Transverse colon (tissue), 4 donors: ENCODE results near the gene KMT2B. TPM values are rescaled to one million over a fixed set of nuclear protein-coding genes. Genes with fewer than 3 reads are reported as not detected.

ENCODE experiments used
- DNase-seq: peaks from one replicate; pipeline ENCODE4 v3.0.0-alpha.2; 2019
- H3K27ac ChIP-seq, 4 donors: fragments of 200-600 bp; sonication (generic); 2 replicates each; pipeline ENCODE4 v1.5.1; 2016 to 2018; ENCODE audit warnings: inconsistent platforms in 4 of 4
- H3K27me3 ChIP-seq: fragments of 200-600 bp; sonication (generic); 2 replicates; pipeline ENCODE4 v1.5.1; 2017; ENCODE audit warnings: inconsistent platforms
- H3K36me3 ChIP-seq, 4 donors: fragments of 200-600 bp; sonication (generic); 2 replicates each; pipeline ENCODE4 v1.5.1; 2017 to 2019; ENCODE audit warnings: inconsistent platforms in 4 of 4
- H3K4me1 ChIP-seq, 4 donors: fragments of 200-600 bp; sonication (generic); 2 replicates each; pipeline ENCODE4 v1.5.1; 2017 to 2020; ENCODE audit warnings: inconsistent platforms in 4 of 4
- H3K4me3 ChIP-seq, 4 donors: fragments of 200-600 bp; sonication (generic); 1 replicate in 1 of 4; 2 replicates in 3 of 4; pipeline versions ENCODE4 v1.5.1 to v1.6.1; 2017 to 2019; ENCODE audit warnings: inconsistent platforms in 4 of 4
- H3K9me3 ChIP-seq, 2 donors: fragments of 200-600 bp; sonication (generic); 2 replicates each; pipeline ENCODE4 v1.5.1; 2017 to 2019; ENCODE audit warnings: inconsistent platforms in 2 of 2
- EP300 ChIP-seq: sonication (generic); formaldehyde crosslinking; IDR thresholded peaks from one replicate; pipeline ENCODE4 v1.6.1; 2017; ENCODE audit warnings: antibody characterized with exemption, low read depth
- POLR2A ChIP-seq: fragments of 450-650 bp; IDR thresholded peaks from one replicate; pipeline ENCODE4 v1.6.1; 2016; ENCODE audit warnings: antibody characterized with exemption, mild to moderate bottlenecking, moderate library complexity
- POLR2AphosphoS5 ChIP-seq, 3 donors: sonication (generic); formaldehyde crosslinking; IDR thresholded peaks; one replicate each; pipeline ENCODE4 v1.6.1; 2016; ENCODE audit warnings: antibody characterized with exemption in 3 of 3
- WGBS, 2 donors: methylation state at CpG; one replicate each; pipeline ENCODE4 v1.1.5; 2018; ENCODE audit warnings: low coverage in 1 of 2; 5-methylcytosine and 5-hydroxymethylcytosine counted together
- in situ Hi-C, 4 donors: fragments of 200-750 bp; cut with MboI; loops; one replicate each; pipeline versions ENCODE4 v1.15.0 to v1.15.1; 2017; ENCODE audit warnings: low sequenced_read_pairs in 3 of 4, low pct_ligation_motif_present in 1 of 4, low pct_unique_long_range_greater_than_20kb in 1 of 4
- intact Hi-C: fragments of 100-400 bp; cut with DNase I; formaldehyde crosslinking; loops from one replicate; pipeline ENCODE4 v1.15.1; 2023; ENCODE audit warnings: low total_unique reads
- total RNA-seq, 4 donors: library from RNA; depleted of rRNA; stranded (reverse); fragments of >200 nt; gene quantifications; one replicate each; pipeline ENCODE4 v1.1.0, GENCODE V29; 2016
- TF ChIP-seq, protein P1 (sequence below), 5 experiments: fragments of 200-600 bp in 3 of 5; fragments of 450-650 bp in 2 of 5; sonication (generic) in 3 of 5; IDR thresholded peaks; 1 replicate in 2 of 5; 2 replicates in 3 of 5; pipeline ENCODE4 v1.5.1; 2016 to 2017; ENCODE audit warnings: antibody characterized with exemption in 5 of 5, inconsistent platforms in 3 of 5, mild to moderate bottlenecking in 2 of 5, moderate library complexity in 1 of 5

KMT2B gene
- total RNA-seq, 4 donors from 2014 or later: 31.8 to 63.9 (median 50.7) TPM

DNA sequence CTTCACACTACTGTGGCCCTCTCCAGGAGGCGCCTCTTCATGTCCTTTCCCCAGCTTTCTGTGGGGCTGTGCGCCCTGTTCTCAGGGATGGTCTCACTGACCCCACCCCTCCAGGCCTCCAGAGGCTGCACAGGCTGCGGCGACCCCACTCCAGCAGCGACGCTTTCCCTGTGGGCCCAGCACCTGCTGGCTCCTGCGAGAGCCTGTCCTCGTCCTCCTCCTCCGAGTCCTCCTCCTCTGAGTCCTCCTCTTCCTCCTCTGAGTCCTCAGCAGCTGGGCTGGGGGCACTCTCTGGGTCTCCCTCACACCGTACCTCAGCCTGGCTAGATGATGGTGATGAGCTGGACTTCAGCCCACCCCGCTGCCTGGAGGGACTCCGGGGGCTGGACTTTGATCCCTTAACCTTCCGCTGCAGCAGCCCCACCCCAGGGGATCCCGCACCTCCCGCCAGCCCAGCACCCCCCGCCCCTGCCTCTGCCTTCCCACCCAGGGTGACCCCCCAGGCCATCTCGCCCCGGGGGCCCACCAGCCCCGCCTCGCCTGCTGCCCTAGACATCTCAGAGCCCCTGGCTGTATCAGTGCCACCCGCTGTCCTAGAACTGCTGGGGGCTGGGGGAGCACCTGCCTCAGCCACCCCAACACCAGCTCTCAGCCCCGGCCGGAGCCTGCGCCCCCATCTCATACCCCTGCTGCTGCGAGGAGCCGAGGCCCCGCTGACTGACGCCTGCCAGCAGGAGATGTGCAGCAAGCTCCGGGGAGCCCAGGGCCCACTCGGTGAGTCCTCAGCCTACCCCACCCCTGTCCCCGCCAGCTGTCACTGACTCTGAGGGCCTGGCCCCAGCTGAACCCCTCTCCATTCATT is 68.7 kb downstream of the KMT2B start:
- in situ Hi-C loops (no loop called here), intact Hi-C loops (no loop called here)
- Histone ChIP-seq H3K36me3 (no peaks in the 10 kb centered on the region), H3K4me1 (no peaks in the 10 kb centered on the region), H3K9me3 (no peaks in the 10 kb centered on the region), H3K4me3 (no peak overlapping the region), H3K27ac (no peak overlapping the region), H3K27me3 (no peaks in the 10 kb centered on the region)
- no peak for TF ChIP-seq EP300
- no peak for TF ChIP-seq POLR2A
- TF ChIP-seq, protein P1, sequence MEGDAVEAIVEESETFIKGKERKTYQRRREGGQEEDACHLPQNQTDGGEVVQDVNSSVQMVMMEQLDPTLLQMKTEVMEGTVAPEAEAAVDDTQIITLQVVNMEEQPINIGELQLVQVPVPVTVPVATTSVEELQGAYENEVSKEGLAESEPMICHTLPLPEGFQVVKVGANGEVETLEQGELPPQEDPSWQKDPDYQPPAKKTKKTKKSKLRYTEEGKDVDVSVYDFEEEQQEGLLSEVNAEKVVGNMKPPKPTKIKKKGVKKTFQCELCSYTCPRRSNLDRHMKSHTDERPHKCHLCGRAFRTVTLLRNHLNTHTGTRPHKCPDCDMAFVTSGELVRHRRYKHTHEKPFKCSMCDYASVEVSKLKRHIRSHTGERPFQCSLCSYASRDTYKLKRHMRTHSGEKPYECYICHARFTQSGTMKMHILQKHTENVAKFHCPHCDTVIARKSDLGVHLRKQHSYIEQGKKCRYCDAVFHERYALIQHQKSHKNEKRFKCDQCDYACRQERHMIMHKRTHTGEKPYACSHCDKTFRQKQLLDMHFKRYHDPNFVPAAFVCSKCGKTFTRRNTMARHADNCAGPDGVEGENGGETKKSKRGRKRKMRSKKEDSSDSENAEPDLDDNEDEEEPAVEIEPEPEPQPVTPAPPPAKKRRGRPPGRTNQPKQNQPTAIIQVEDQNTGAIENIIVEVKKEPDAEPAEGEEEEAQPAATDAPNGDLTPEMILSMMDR (IDR thresholded peaks at IDR 0.05): no peak
- TF ChIP-seq POLR2AphosphoS5 (IDR thresholded peaks at IDR 0.05): no peak
- DNase-seq: no peak
- WGBS, 2 donors: 87% methylated on average over 21 of the region's 31 CpGs; no CpG with 5 or more reads in 1 of the 2 donors

DNA sequence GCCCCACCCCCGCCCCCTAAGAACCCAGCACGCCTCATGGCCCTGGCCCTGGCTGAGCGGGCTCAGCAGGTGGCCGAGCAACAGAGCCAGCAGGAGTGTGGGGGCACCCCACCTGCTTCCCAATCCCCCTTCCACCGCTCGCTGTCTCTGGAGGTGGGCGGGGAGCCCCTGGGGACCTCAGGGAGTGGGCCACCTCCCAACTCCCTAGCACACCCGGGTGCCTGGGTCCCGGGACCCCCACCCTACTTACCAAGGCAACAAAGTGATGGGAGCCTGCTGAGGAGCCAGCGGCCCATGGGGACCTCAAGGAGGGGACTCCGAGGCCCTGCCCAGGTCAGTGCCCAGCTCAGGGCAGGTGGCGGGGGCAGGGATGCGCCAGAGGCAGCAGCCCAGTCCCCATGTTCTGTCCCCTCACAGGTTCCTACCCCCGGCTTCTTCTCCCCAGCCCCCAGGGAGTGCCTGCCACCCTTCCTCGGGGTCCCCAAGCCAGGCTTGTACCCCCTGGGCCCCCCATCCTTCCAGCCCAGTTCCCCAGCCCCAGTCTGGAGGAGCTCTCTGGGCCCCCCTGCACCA is 69.5 kb downstream of the KMT2B start:
- no peak for TF ChIP-seq EP300
- TF ChIP-seq POLR2AphosphoS5 (IDR thresholded peaks at IDR 0.05): no peak
- TF ChIP-seq, protein P1 (IDR thresholded peaks at IDR 0.05): no peak
- no peak for TF ChIP-seq POLR2A
- no peaks in the 10 kb centered on the region for H3K36me3 ChIP-seq
- no peaks in the 10 kb centered on the region for H3K27me3 ChIP-seq
- H3K4me3 ChIP-seq: no peak overlapping the region
- DNase-seq: no peak
- no peak overlapping the region for H3K27ac ChIP-seq
- in situ Hi-C loops: no loop called here
- H3K9me3 ChIP-seq: no peaks in the 10 kb centered on the region
- 91% methylated on average over 11 of the region's 15 CpGs; no CpG with 5 or more reads in 1 of the 2 donors for WGBS, 2 donors
- no peaks in the 10 kb centered on the region for H3K4me1 ChIP-seq
- intact Hi-C loops: no loop called here

Other genes starting within 250 kb of the KMT2B start
- gene KRTDAP, start 227.5 kb upstream of the KMT2B start, total RNA-seq: not detected
- 10 to 100 TPM in 2 of 4 donors, 1 to 10 TPM in 2; 2.7 to 18.1 (median 10.0) TPM for gene DMKN, start 204.4 kb upstream of the KMT2B start, total RNA-seq
- not detected for gene SBSN, start 189.7 kb upstream of the KMT2B start, total RNA-seq
- gene GAPDHS, start 184.5 kb upstream of the KMT2B start, total RNA-seq: not detected
- gene TMEM147, start 172.4 kb upstream of the KMT2B start, total RNA-seq: 10 to 100 TPM; 29.5 to 77.0 (median 54.0) TPM
- not detected for gene ATP4A, start 154.3 kb upstream of the KMT2B start, total RNA-seq
- gene PMIS2, start 131.8 kb upstream of the KMT2B start, total RNA-seq: not detected
- gene HAUS5, start 105.3 kb upstream of the KMT2B start, total RNA-seq: 1 to 10 TPM; 3.7 to 6.6 (median 5.2) TPM
- gene RBM42, start 89.0 kb upstream of the KMT2B start, total RNA-seq: 100 to 1,000 TPM in 1 of 4 donors, 10 to 100 TPM in 3; 53.1 to 107 (median 62.5) TPM
- 10 to 100 TPM in 1 of 4 donors, 1 to 10 TPM in 2, not detected in 1; 1.1 to 35.2 (median 3.5) TPM for gene ETV2, start 76.3 kb upstream of the KMT2B start, total RNA-seq
- gene COX6B1, start 69.7 kb upstream of the KMT2B start, total RNA-seq: 1,000 to 10,000 TPM in 1 of 4 donors, 100 to 1,000 TPM in 3; 368 to 1,320 (median 628) TPM
- gene UPK1A, start 51.5 kb upstream of the KMT2B start, total RNA-seq: not detected
- not detected for gene ZBTB32, start 13.4 kb upstream of the KMT2B start, total RNA-seq
- gene IGFLR1, start 24.4 kb downstream of the KMT2B start, total RNA-seq: 1 to 10 TPM in 3 of 4 donors, under 1 TPM in 1; 0.40 to 7.3 (median 6.0) TPM
- gene U2AF1L4, start 27.4 kb downstream of the KMT2B start, total RNA-seq: 100 to 1,000 TPM in 1 of 4 donors, 10 to 100 TPM in 3; 34.8 to 122 (median 44.9) TPM
- 10 to 100 TPM in 3 of 4 donors, 1 to 10 TPM in 1; 6.6 to 80.0 (median 56.8) TPM for gene PSENEN, start 27.6 kb downstream of the KMT2B start, total RNA-seq
- 10 to 100 TPM; 10.5 to 41.1 (median 15.8) TPM for gene LIN37, start 30.6 kb downstream of the KMT2B start, total RNA-seq
- gene HSPB6, start 39.0 kb downstream of the KMT2B start, total RNA-seq: 100 to 1,000 TPM in 1 of 4 donors, 10 to 100 TPM in 3; 22.3 to 185 (median 43.9) TPM
- 10 to 100 TPM in 2 of 4 donors, 1 to 10 TPM in 2; 9.2 to 42.8 (median 24.6) TPM for gene PROSER3, start 40.2 kb downstream of the KMT2B start, total RNA-seq
- 10 to 100 TPM in 2 of 4 donors, 1 to 10 TPM in 2; 6.7 to 70.3 (median 17.2) TPM for gene ARHGAP33, start 57.6 kb downstream of the KMT2B start, total RNA-seq
- gene PRODH2, start 94.8 kb downstream of the KMT2B start, total RNA-seq: not detected
- not detected for gene NPHS1, start 134.5 kb downstream of the KMT2B start, total RNA-seq
- not detected for gene KIRREL2, start 138.9 kb downstream of the KMT2B start, total RNA-seq
- gene APLP1, start 150.6 kb downstream of the KMT2B start, total RNA-seq: 10 to 100 TPM in 1 of 4 donors, 1 to 10 TPM in 2, under 1 TPM in 1; 1.00 to 10.5 (median 4.5) TPM
- 10 to 100 TPM in 3 of 4 donors, 1 to 10 TPM in 1; 7.5 to 29.5 (median 13.1) TPM for gene NFKBID, start 182.5 kb downstream of the KMT2B start, total RNA-seq
- gene HCST, start 184.5 kb downstream of the KMT2B start, total RNA-seq: 1 to 10 TPM in 1 of 4 donors, not detected in 3; 9.4 TPM
- gene TYROBP, start 190.3 kb downstream of the KMT2B start, total RNA-seq: 10 to 100 TPM; 25.6 to 81.5 (median 52.2) TPM
- gene LRFN3, start 218.4 kb downstream of the KMT2B start, total RNA-seq: 10 to 100 TPM; 12.1 to 48.6 (median 16.6) TPM